ENCODE results near the gene CCR5. TPM values are rescaled to one million over a fixed set of nuclear protein-coding genes. Genes with fewer than 3 reads are reported as not detected.
A peak's percentile ranks its signal among the peaks of the same experiment; 100 is the strongest.

CCR5 gene
- total RNA-seq, 1 donor from 2014 or later: 2.2 TPM

- DNase-seq (ENCODE audit: low spot score): no peak
These were observed 12.3 kb upstream of the CCR5 start for GRCh38 chr3:46358466-46358865.

GRCh38 chr3:46359733-46360493 lies 10.8 kb upstream of the CCR5 start:
- no peak for DNase-seq (ENCODE audit: low spot score)

GRCh38 chr3:46360907-46361306 lies 9.8 kb upstream of the CCR5 start:
- no peak for DNase-seq (ENCODE audit: low spot score)

- no peak for DNase-seq (ENCODE audit: low spot score)
These were observed 9.1 kb upstream of the CCR5 start for GRCh38 chr3:46361408-46362283.

GRCh38 chr3:46365041-46365440 lies 5.7 kb upstream of the CCR5 start:
- DNase-seq (ENCODE audit: low spot score): no peak

GRCh38 chr3:46365737-46366524 lies 4.8 kb upstream of the CCR5 start:
- no peak for DNase-seq (ENCODE audit: low spot score)

GRCh38 chr3:46367811-46368210 lies 2.9 kb upstream of the CCR5 start:
- peak; percentile 33 for DNase-seq (ENCODE audit: low spot score)

- DNase-seq (ENCODE audit: low spot score): peak; percentile 50
These were observed 2.2 kb upstream of the CCR5 start for GRCh38 chr3:46368569-46368968.

- DNase-seq (ENCODE audit: low spot score): no peak
These were observed 1.6 kb upstream of the CCR5 start for GRCh38 chr3:46369151-46369550.

- DNase-seq (ENCODE audit: low spot score): no peak
These were observed 1.0 kb upstream of the CCR5 start for GRCh38 chr3:46369675-46370132.

GRCh38 chr3:46371519-46372340 lies 984 bp downstream of the CCR5 start:
- no peak for DNase-seq (ENCODE audit: low spot score)

- DNase-seq (ENCODE audit: low spot score): peak; percentile 23
These were observed 2.0 kb downstream of the CCR5 start for GRCh38 chr3:46372492-46373359.

- no peak for DNase-seq (ENCODE audit: low spot score)
These were observed 4.0 kb downstream of the CCR5 start for GRCh38 chr3:46374755-46375154.

GRCh38 chr3:46375218-46375617 lies 4.5 kb downstream of the CCR5 start:
- no peak for DNase-seq (ENCODE audit: low spot score)

GRCh38 chr3:46375814-46376213 lies 5.1 kb downstream of the CCR5 start:
- no peak for DNase-seq (ENCODE audit: low spot score)

GRCh38 chr3:46378426-46378942 lies 7.7 kb downstream of the CCR5 start:
- peak; percentile 57 for DNase-seq (ENCODE audit: low spot score)

- no peak for DNase-seq (ENCODE audit: low spot score)
These were observed 9.9 kb downstream of the CCR5 start for GRCh38 chr3:46380471-46381221.

GRCh38 chr3:46381625-46382024 lies 10.9 kb downstream of the CCR5 start:
- no peak for DNase-seq (ENCODE audit: low spot score)
